H9 (cell line): ENCODE measurements around the gene GEMIN4. TPM values are rescaled to one million over a fixed set of nuclear protein-coding genes. Genes with fewer than 3 reads are reported as not detected.

Experiments used
- DNase-seq: peaks from one replicate; pipeline ENCODE4 v3.0.0-alpha.2; 2017
- H2AFZ ChIP-seq: one replicate; pipeline ENCODE4 v1.6.1; 2013; ENCODE audit warnings: mild to moderate bottlenecking, low read length, control low read depth, moderate library complexity
- H2AK5ac ChIP-seq: 2 replicates; pipeline ENCODE4 v1.6.1; 2013; ENCODE audit warnings: low read length, control low read depth, mixed read lengths; ENCODE audit not compliant: insufficient read length
- H2BK120ac ChIP-seq: one replicate; pipeline ENCODE4 v1.6.1; 2013; ENCODE audit warnings: low read depth, mild to moderate bottlenecking, low read length, control low read depth, inconsistent platforms; ENCODE audit not compliant: poor library complexity, severe bottlenecking
- H2BK12ac ChIP-seq: 2 replicates; pipeline ENCODE4 v1.6.1; 2013; ENCODE audit warnings: low read length, control low read depth, mixed read lengths, low read depth; ENCODE audit not compliant: insufficient read length
- H2BK15ac ChIP-seq: 2 replicates; pipeline ENCODE4 v1.6.1; 2013; ENCODE audit warnings: low read depth, low read length, control low read depth
- H2BK20ac ChIP-seq: one replicate; pipeline ENCODE4 v1.6.1; 2013; ENCODE audit warnings: low read depth, mild to moderate bottlenecking, low read length, control low read depth, inconsistent platforms; ENCODE audit not compliant: poor library complexity, severe bottlenecking
- H2BK5ac ChIP-seq: 2 replicates; pipeline ENCODE4 v1.6.1; 2013; ENCODE audit warnings: low read length, control low read depth, mixed read lengths; ENCODE audit not compliant: insufficient read length
- H3K14ac ChIP-seq: 2 replicates; pipeline ENCODE4 v1.6.1; 2013; ENCODE audit warnings: low read length, control low read depth; ENCODE audit not compliant: insufficient read depth
- H3K18ac ChIP-seq: 2 replicates; pipeline ENCODE4 v1.6.1; 2013; ENCODE audit warnings: low read depth, mild to moderate bottlenecking, mixed read lengths, low read length, control low read depth; ENCODE audit not compliant: insufficient read length
- H3K23ac ChIP-seq: 2 replicates; pipeline ENCODE4 v1.6.1; 2013; ENCODE audit warnings: low read length, control low read depth, mixed read lengths, low read depth; ENCODE audit not compliant: insufficient read length
- H3K23me2 ChIP-seq: 2 replicates; pipeline ENCODE4 v1.6.1; 2013; ENCODE audit warnings: low read depth, mild to moderate bottlenecking, mixed read lengths, low read length, control low read depth; ENCODE audit not compliant: insufficient read length, poor library complexity, severe bottlenecking
- H3K27ac ChIP-seq: 2 replicates; pipeline ENCODE4 v1.5.1; 2013; ENCODE audit warnings: low read length, control low read depth, mixed read lengths, low read depth; ENCODE audit not compliant: insufficient read length
- H3K27me3 ChIP-seq: 2 replicates; pipeline ENCODE4 v1.6.1; 2013; ENCODE audit warnings: low read length, control low read depth, inconsistent platforms; ENCODE audit not compliant: insufficient read depth
- H3K4ac ChIP-seq: 2 replicates; pipeline ENCODE4 v1.6.1; 2013; ENCODE audit warnings: low read depth, mild to moderate bottlenecking, control low read depth, inconsistent platforms, low read length, moderate library complexity
- H3K4me1 ChIP-seq: 2 replicates; pipeline ENCODE4 v1.6.1; 2013; ENCODE audit warnings: low read length, control low read depth, inconsistent platforms; ENCODE audit not compliant: insufficient read depth
- H3K4me2 ChIP-seq: 2 replicates; pipeline ENCODE4 v1.6.1; 2013; ENCODE audit warnings: low read length, control low read depth, mixed read lengths; ENCODE audit not compliant: insufficient read length, insufficient read depth
- H3K56ac ChIP-seq: 2 replicates; pipeline ENCODE4 v1.6.1; 2013; ENCODE audit warnings: low read depth, mild to moderate bottlenecking, mixed read lengths, low read length, control low read depth; ENCODE audit not compliant: insufficient read length
- H3K79me1 ChIP-seq: 2 replicates; pipeline ENCODE4 v1.6.1; 2013; ENCODE audit warnings: low read depth, mild to moderate bottlenecking, moderate library complexity, low read length, control low read depth, inconsistent platforms; ENCODE audit not compliant: insufficient read depth, poor library complexity, severe bottlenecking
- H3K79me2 ChIP-seq: 2 replicates; pipeline ENCODE4 v1.6.1; 2013; ENCODE audit warnings: low read length, control low read depth, inconsistent platforms; ENCODE audit not compliant: insufficient read depth
- H3K9ac ChIP-seq: 2 replicates; pipeline ENCODE4 v1.6.1; 2013; ENCODE audit warnings: low read length, control low read depth, mixed read lengths; ENCODE audit not compliant: insufficient read length; ENCODE audit errors: extremely low read depth
- H3K9me3 ChIP-seq: one replicate; pipeline ENCODE4 v1.6.1; 2013; ENCODE audit warnings: low read depth, low read length, inconsistent platforms; ENCODE audit not compliant: control insufficient read depth
- H3T11ph ChIP-seq: one replicate; pipeline ENCODE4 v1.6.1; 2013; ENCODE audit warnings: mild to moderate bottlenecking, low read length, control low read depth, inconsistent platforms
- H4K20me1 ChIP-seq: one replicate; pipeline ENCODE4 v1.6.1; 2013; ENCODE audit not compliant: control insufficient read depth, insufficient read length, insufficient read depth
- H4K5ac ChIP-seq: 2 replicates; pipeline ENCODE4 v1.6.1; 2013; ENCODE audit warnings: low read depth, mild to moderate bottlenecking, mixed read lengths, low read length, control low read depth; ENCODE audit not compliant: insufficient read length
- H4K8ac ChIP-seq: replicated peaks from 2 replicates; pipeline ENCODE4 v1.6.1; 2013; ENCODE audit warnings: low read length, control low read depth, mixed read lengths, low read depth; ENCODE audit not compliant: insufficient read length
- H4K91ac ChIP-seq: 2 replicates; pipeline ENCODE4 v1.6.1; 2013; ENCODE audit warnings: low read depth, mild to moderate bottlenecking, moderate library complexity, mixed read lengths, low read length, control low read depth; ENCODE audit not compliant: insufficient read length
- H3K27ac Mint-ChIP-seq, 3 experiments: 2 replicates in 2 of 3; 3 replicates in 1 of 3; pipeline ENCODE4 v1.8.0; 2020 to 2021; ENCODE audit warnings: mixed read lengths in 3 of 3, mild to moderate bottlenecking in 1 of 3, moderate library complexity in 1 of 3
- H3K27me3 Mint-ChIP-seq: 2 replicates; pipeline ENCODE4 v1.8.0; 2021; ENCODE audit warnings: low read depth, mild to moderate bottlenecking, moderate library complexity, mixed read lengths
- H3K36me3 Mint-ChIP-seq, 3 experiments: 2 replicates in 2 of 3; 3 replicates in 1 of 3; pipeline ENCODE4 v1.8.0; 2020 to 2021; ENCODE audit warnings: low read depth in 3 of 3, mixed read lengths in 3 of 3; ENCODE audit not compliant: insufficient read depth in 1 of 3
- H3K4me1 Mint-ChIP-seq, 2 experiments: 2 replicates each; pipeline ENCODE4 v1.8.0; 2020; ENCODE audit warnings: mixed read lengths in 2 of 2
- H3K4me3 Mint-ChIP-seq, 2 experiments: 2 replicates in 1 of 2; 3 replicates in 1 of 2; pipeline ENCODE4 v1.8.0; 2020 to 2021; ENCODE audit warnings: mild to moderate bottlenecking in 2 of 2, mixed read lengths in 2 of 2, moderate library complexity in 1 of 2
- H3K9me3 Mint-ChIP-seq, 2 experiments: 2 replicates in 1 of 2; 3 replicates in 1 of 2; pipeline ENCODE4 v1.8.0; 2020; ENCODE audit warnings: mild to moderate bottlenecking in 2 of 2, mixed read lengths in 2 of 2, moderate library complexity in 1 of 2
- WGBS: extraction: QIAGEN DNeasy Blood & Tissue Kit; methylation state at CpG from one replicate; pipeline ENCODE4 v1.1.7; 2013; ENCODE audit warnings: missing lambda C conversion rate, low lambda C conversion rate, mixed read lengths; ENCODE audit not compliant: insufficient read length; ENCODE audit errors: extremely low coverage; 5-methylcytosine and 5-hydroxymethylcytosine counted together
- total RNA-seq: library from RNA; stranded (reverse); gene quantifications from 2 replicates; pipeline ENCODE4 v1.2.1, GENCODE V29; 2021
- TF ChIP-seq, protein P1 (sequence below): fragments of 200-600 bp; sonication (generic); conservative IDR thresholded peaks from 3 replicates; pipeline ENCODE4 v1.8.0; 2021; ENCODE audit warnings: antibody characterized with exemption, mild to moderate bottlenecking

Gene GEMIN4
- total RNA-seq, 1 experiment from 2014 or later: 56.8 TPM

DNA sequence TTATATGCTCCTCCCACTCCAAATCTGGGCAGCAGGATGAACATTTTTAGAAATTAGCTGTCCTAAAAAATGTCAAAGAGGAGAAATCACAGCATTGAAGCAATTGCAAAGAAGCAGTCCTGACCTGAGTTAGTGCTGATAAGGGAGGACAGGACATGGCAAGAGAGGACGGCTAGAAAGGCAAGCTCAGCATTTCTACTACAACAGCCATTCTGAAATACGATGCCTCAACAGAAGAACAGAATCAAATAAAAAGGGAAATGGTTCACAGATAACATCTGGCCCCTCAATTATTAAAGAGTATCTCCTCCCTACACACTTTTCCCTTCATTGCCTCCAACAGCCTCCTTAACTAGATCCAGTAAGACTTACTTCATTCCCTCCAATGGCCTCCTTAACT is 55.7 kb downstream of the GEMIN4 start:
- DNase-seq: no peak
- Histone ChIP-seq H4K8ac (no peak overlapping the region), H3K18ac (no peak overlapping the region), H3K23me2 (no peaks in the 10 kb centered on the region), H3K9ac (no peak overlapping the region), H3K9me3 (no peaks in the 10 kb centered on the region), H4K5ac (no peak overlapping the region), H4K20me1 (no peaks in the 10 kb centered on the region), H2AFZ (no peak overlapping the region), H3K56ac (no peak overlapping the region), H2BK5ac (no peak overlapping the region), H2BK12ac (no peak overlapping the region), H2BK120ac (no peak overlapping the region), H3K27me3 (no peaks in the 10 kb centered on the region), H3K4ac (no peak overlapping the region), H3K27ac (no peak overlapping the region), H3K23ac (no peak overlapping the region), H3T11ph (no peak overlapping the region), H4K91ac (no peak overlapping the region), H3K4me1 (no peaks in the 10 kb centered on the region), H2BK20ac (no peak overlapping the region), H3K14ac (no peak overlapping the region), H2BK15ac (no peak overlapping the region), H2AK5ac (no peak overlapping the region), H3K4me2 (no peak overlapping the region), H3K79me2 (peaks cover 2% of the 10 kb centered on the region; the same call in 1 of the 2 replicates), H3K79me1 (no peaks in the 10 kb centered on the region)
- WGBS: no CpG with 5 or more reads among the region's 2 CpGs
- no peaks in the 10 kb centered on the region for H3K27me3 Mint-ChIP-seq
- H3K9me3 Mint-ChIP-seq: no peaks in the 10 kb centered on the region
- H3K27ac Mint-ChIP-seq: no peak overlapping the region
- TF ChIP-seq, protein P1, sequence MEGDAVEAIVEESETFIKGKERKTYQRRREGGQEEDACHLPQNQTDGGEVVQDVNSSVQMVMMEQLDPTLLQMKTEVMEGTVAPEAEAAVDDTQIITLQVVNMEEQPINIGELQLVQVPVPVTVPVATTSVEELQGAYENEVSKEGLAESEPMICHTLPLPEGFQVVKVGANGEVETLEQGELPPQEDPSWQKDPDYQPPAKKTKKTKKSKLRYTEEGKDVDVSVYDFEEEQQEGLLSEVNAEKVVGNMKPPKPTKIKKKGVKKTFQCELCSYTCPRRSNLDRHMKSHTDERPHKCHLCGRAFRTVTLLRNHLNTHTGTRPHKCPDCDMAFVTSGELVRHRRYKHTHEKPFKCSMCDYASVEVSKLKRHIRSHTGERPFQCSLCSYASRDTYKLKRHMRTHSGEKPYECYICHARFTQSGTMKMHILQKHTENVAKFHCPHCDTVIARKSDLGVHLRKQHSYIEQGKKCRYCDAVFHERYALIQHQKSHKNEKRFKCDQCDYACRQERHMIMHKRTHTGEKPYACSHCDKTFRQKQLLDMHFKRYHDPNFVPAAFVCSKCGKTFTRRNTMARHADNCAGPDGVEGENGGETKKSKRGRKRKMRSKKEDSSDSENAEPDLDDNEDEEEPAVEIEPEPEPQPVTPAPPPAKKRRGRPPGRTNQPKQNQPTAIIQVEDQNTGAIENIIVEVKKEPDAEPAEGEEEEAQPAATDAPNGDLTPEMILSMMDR: no peak
- no peak overlapping the region for H3K4me3 Mint-ChIP-seq
- peaks cover 6 to 39% (median 17%) of the 10 kb centered on the region in 3 experiments; a peak in 6 of 7 replicates for H3K36me3 Mint-ChIP-seq
- H3K4me1 Mint-ChIP-seq: no peaks in the 10 kb centered on the region; a peak in 1 of 4 replicates

Other genes starting within 250 kb of the GEMIN4 start
- gene VPS53, start 37.4 kb downstream of the GEMIN4 start, total RNA-seq: 56.2 and 57.0 TPM in 2 replicates
- gene TLCD3A, start 19.7 kb downstream of the GEMIN4 start, total RNA-seq: 27.3 and 29.6 TPM in 2 replicates
- gene GLOD4, start 30.0 kb upstream of the GEMIN4 start, total RNA-seq: 99.8 and 106 TPM in 2 replicates
- 24.3 and 25.3 TPM in 2 replicates for gene MRM3, start 30.1 kb upstream of the GEMIN4 start, total RNA-seq
- gene NXN, start 227.5 kb upstream of the GEMIN4 start, total RNA-seq: 91.7 and 93.6 TPM in 2 replicates
- gene TIMM22, start 244.9 kb upstream of the GEMIN4 start, total RNA-seq: 23.0 and 23.7 TPM in 2 replicates